LNCaP clone FGC (cell line): ENCODE data around the gene RNF44.

ENCODE experiments used
- DNase-seq: peaks from one replicate; pipeline ENCODE4 v3.0.0-alpha.2; 2011; ENCODE audit warnings: low read depth
- H3K4me3 ChIP-seq: 2 replicates; pipeline ENCODE4 v1.5.1; 2011; ENCODE audit warnings: mild to moderate bottlenecking, low read depth, low read length, control low read depth
- TF ChIP-seq, protein P1 (sequence below): IDR thresholded peaks from 2 replicates; pipeline ENCODE4 v1.5.1; 2012; ENCODE audit warnings: mild to moderate bottlenecking; ENCODE audit not compliant: control insufficient read depth, insufficient read depth; ENCODE audit errors: extremely low read depth

RNF44 gene

DNA sequence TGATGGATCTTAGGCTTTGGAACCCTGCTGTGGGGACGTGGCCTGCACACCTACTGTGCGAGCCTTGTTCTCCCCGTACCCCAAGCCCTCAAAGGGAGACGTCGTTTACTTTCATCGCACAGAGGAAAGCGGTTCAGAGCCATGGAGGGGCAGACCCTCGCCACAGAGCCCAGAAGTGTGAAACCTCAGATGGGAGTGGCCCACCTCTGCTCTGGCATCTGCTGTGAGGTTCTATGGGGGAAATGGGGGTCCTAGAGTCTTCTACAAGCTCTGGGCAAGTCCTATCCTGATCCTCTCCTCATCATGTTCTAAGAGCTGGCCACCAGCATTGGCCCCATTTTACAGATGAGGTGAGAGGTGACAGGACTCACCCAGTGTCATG lies 3.7 kb upstream of the RNF44 start:
- H3K4me3 ChIP-seq = no peak overlapping the region
- no peak for DNase-seq
- TF ChIP-seq, protein P1, sequence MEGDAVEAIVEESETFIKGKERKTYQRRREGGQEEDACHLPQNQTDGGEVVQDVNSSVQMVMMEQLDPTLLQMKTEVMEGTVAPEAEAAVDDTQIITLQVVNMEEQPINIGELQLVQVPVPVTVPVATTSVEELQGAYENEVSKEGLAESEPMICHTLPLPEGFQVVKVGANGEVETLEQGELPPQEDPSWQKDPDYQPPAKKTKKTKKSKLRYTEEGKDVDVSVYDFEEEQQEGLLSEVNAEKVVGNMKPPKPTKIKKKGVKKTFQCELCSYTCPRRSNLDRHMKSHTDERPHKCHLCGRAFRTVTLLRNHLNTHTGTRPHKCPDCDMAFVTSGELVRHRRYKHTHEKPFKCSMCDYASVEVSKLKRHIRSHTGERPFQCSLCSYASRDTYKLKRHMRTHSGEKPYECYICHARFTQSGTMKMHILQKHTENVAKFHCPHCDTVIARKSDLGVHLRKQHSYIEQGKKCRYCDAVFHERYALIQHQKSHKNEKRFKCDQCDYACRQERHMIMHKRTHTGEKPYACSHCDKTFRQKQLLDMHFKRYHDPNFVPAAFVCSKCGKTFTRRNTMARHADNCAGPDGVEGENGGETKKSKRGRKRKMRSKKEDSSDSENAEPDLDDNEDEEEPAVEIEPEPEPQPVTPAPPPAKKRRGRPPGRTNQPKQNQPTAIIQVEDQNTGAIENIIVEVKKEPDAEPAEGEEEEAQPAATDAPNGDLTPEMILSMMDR = no peak

- DNase-seq = no peak
- H3K4me3 ChIP-seq = no peak overlapping the region
- TF ChIP-seq, protein P1 = no peak
Measured at GRCh38 chr5:176540476-176540899, 3.3 kb upstream of the RNF44 start.

GRCh38 chr5:176538989-176539384 lies 1.8 kb upstream of the RNF44 start:
- no peak for DNase-seq
- H3K4me3 ChIP-seq = peak overlapping the region; percentile 93; the same call in 1 of the 2 replicates
- TF ChIP-seq, protein P1 = no peak

DNA sequence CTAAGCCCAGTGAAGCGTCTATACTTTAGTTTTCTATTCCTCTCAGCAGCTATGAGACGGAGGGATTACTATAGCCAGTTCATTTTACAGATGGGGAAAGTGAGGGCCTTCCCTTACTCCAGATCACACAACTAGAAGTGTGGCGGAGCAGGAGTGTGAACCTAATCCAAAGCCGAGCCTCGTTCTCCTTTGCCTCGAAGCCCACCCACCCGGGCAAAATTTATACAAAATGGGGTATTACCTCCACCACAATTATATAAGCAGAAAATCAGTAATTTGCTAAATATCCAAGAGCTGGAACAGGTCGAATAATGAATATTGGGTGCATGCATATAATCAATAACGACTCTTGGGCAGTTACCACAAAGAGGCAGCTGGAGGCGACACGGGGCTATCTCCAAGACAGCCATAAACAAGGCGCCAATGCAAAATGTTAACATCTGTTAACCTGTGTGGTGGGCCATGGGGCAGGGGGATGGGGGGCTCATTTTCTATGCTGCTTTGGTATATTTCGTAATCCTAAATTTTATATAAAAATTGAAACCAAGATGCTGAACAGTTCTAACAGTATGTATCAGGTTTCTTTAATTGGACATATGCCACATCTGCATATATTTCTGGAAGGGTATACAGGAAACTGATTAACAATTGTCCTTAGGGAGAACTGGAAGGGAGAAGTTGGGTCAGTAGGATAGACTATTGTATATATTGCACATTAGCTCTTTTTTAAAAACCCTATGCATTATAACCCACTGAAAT lies 1.2 kb upstream of the RNF44 start:
- TF ChIP-seq, protein P1 = no peak
- DNase-seq = no peak
- H3K4me3 ChIP-seq = peak overlapping the region; percentile 93

DNA sequence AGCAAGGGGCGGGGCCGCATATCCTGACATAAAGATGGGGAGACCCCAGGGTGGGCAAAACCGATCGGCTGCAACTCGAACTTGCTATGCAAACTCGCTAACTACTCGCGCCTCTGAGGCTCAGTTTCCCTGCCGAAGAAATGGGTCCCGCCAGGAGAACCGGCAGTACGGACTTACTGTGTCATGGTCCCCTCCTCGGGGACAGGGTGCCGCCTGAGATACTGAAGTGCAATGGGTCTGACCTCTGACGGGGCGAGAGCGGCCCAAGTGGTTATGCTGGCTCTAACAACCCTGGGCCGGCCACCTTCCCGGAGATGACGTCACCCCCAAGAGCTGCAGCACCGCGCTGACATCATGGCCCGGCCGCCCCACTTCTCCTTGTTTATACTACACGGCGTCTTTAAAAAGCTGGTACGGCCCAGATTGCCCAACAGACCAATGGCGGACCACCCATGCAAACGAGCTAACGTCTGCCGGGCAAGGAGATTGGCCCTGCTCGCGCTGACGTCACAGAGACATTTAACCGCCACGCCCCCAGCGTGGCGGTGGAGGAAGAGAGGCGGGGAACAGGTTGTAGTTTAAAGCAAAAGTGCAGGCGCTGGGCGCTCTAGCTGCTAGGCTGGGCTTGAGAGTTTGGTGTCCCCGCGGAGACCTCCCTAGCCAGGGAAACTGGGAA lies 490 bp upstream of the RNF44 start:
- peak; percentile 98 for DNase-seq
- H3K4me3 ChIP-seq = peak overlapping the region; percentile 93
- TF ChIP-seq, protein P1 = no peak

DNA sequence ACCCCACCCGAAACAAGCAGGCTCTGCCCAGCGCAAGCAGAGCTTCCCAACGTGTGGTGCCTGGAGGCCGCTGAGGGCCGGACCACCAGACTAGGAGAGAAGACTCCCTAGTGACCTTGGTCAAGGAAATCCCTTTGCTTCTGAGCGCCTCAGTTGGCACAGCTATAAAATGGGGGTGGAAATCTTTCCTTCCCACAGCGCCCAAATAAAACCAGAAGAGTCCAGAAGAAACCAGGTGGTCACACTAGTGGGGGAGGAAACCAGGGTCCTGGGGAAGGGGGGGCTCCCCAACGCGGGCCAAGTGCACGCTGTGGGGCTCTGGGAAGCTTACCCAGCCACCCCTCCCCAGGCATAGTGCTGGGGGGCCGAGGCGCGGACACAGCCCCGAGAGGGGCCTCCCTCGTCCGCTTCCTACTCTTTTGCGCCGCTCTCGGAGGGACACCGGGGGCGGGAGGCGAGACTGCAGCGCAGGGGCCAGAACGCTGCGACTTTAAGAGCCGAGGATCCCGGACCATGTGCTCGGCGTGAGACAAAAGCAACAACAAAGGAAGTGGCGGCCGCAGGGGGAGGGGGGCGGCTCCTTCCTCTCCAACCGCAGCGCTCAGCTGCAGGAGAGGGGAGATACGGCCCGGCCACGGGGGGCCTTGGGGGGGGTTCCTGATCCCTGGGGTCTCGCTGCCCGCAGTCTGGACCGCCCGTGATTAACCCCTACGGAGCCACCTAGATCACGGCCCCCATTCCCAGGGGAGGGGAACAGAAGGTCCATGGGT lies 885 bp downstream of the RNF44 start:
- TF ChIP-seq, protein P1 = no peak
- no peak for DNase-seq
- H3K4me3 ChIP-seq = peak overlapping the region; percentile 93
